ENCODE measurements around the gene ADAMTS6.
"Not testable (repeated sequence)": the region's sequence is repeated elsewhere in the genome, so short reads cannot be mapped to it uniquely, and the experiment has no call there.

Gene ADAMTS6

DNA sequence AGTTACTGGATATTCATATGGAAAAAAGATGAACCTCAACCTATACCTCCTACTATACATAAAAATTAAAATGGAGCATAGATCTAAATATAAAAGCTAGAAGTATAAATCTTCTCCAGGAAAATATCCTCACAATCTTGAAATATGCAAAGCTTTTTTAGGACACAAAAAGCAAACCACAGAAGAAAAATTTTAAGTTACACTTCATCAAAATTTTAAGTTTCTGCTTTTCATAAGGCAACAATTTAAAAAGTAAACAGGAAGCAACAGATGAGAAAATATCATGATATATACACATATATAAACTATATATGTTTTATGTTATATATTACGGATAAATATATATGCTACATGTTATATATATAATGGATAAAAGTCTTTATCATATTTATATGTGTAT is 157.5 kb downstream of the ADAMTS6 start:
- H3K4me1 ChIP-seq (ENCODE audit: insufficient read depth, low read length) = peaks cover 5% of the 10 kb centered on the region
- no peaks in the 10 kb centered on the region for H3K27me3 ChIP-seq (ENCODE audit: control insufficient read depth in 1 of 2, insufficient read depth in 2 of 2, low read length in 2 of 2)
- H3K36me3 ChIP-seq (ENCODE audit: insufficient read depth, low read length) = no peaks in the 10 kb centered on the region
- no peaks in the 10 kb centered on the region for H3K9me3 ChIP-seq (ENCODE audit: low read length)
- H3K9ac ChIP-seq (ENCODE audit: low read length) = no peak overlapping the region
- no peak overlapping the region for H3K4me3 ChIP-seq (ENCODE audit: low read depth in 1 of 2, low read length in 2 of 2)
- no peak overlapping the region for H3K27ac ChIP-seq (ENCODE audit: low read depth, low read length)

DNA sequence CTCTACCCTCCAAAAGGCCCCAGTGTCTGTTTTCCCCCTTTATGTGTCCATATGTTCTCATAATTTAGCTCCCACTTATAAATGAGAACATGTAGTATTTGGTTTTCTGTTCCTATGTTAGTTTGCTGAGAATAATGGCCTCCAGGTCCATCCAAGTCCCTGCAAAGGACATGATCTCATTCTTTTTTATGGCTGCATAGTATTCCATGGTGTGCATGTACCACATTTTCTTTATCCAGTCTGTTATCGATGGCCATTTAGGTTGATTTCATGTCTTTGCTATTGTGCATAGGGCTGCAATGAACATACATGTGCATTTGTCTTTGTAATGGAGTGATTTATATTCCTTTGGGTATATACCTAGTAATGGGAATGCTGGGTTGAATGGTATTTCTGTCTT is 161.0 kb downstream of the ADAMTS6 start:
- not testable (repeated sequence) for H3K27ac ChIP-seq (ENCODE audit: low read depth, low read length); H3K36me3 ChIP-seq (ENCODE audit: insufficient read depth, low read length); H3K9ac ChIP-seq (ENCODE audit: low read length); H3K9me3 ChIP-seq (ENCODE audit: low read length); H3K4me1 ChIP-seq (ENCODE audit: insufficient read depth, low read length); H3K27me3 ChIP-seq (ENCODE audit: control insufficient read depth in 1 of 2, insufficient read depth in 2 of 2, low read length in 2 of 2); H3K4me3 ChIP-seq (ENCODE audit: low read depth in 1 of 2, low read length in 2 of 2)

DNA sequence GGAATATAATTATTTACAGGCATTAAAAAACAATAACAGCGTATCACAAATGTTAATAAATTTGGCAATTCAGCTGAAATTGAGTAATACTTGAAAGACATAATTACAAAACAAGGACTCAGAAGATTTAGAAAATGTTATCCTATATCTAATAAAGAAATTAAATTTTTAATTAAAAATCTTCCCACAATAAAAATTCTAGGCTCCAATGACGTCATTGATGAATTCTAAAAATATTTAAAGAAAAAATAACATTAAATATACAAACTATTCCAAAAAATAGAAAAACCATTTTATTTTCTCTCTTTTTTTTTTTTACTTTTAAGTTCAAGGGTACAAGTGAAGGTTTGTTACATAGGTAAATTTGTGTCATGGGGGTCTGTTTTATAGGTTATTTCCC is 161.5 kb downstream of the ADAMTS6 start:
- H3K4me3 ChIP-seq (ENCODE audit: low read depth in 1 of 2, low read length in 2 of 2) = no peak overlapping the region
- no peaks in the 10 kb centered on the region for H3K27me3 ChIP-seq (ENCODE audit: control insufficient read depth in 1 of 2, insufficient read depth in 2 of 2, low read length in 2 of 2)
- no peaks in the 10 kb centered on the region for H3K36me3 ChIP-seq (ENCODE audit: insufficient read depth, low read length)
- no peaks in the 10 kb centered on the region for H3K4me1 ChIP-seq (ENCODE audit: insufficient read depth, low read length)
- no peaks in the 10 kb centered on the region for H3K9me3 ChIP-seq (ENCODE audit: low read length)
- no peak overlapping the region for H3K9ac ChIP-seq (ENCODE audit: low read length)
- H3K27ac ChIP-seq (ENCODE audit: low read depth, low read length) = no peak overlapping the region

DNA sequence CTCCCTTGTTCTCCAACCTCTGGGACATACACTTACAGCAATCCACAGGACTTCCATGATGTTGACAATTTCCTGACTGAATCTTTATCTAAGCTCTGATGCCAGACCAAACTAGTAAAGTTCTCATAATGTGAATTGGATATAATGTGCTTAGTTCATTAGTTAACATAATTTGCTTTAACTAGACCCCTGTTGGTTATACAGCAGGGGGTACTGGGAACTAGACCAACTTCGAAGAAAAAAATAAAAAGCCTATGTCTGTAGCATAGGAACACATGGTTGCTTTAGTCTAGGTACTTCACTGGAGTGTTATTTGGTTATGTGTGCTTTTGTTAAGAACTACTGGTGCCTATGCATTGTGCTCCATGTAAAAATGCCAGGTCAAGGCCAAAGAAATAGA is 173.8 kb downstream of the ADAMTS6 start:
- Histone ChIP-seq H3K4me3 (ENCODE audit: low read depth in 1 of 2, low read length in 2 of 2) (no peak overlapping the region), H3K27ac (ENCODE audit: low read depth, low read length) (no peak overlapping the region), H3K27me3 (ENCODE audit: control insufficient read depth in 1 of 2, insufficient read depth in 2 of 2, low read length in 2 of 2) (no peaks in the 10 kb centered on the region), H3K9me3 (ENCODE audit: low read length) (no peaks in the 10 kb centered on the region), H3K4me1 (ENCODE audit: insufficient read depth, low read length) (peaks cover 11% of the 10 kb centered on the region), H3K36me3 (ENCODE audit: insufficient read depth, low read length) (no peaks in the 10 kb centered on the region), H3K9ac (ENCODE audit: low read length) (no peak overlapping the region)

DNA sequence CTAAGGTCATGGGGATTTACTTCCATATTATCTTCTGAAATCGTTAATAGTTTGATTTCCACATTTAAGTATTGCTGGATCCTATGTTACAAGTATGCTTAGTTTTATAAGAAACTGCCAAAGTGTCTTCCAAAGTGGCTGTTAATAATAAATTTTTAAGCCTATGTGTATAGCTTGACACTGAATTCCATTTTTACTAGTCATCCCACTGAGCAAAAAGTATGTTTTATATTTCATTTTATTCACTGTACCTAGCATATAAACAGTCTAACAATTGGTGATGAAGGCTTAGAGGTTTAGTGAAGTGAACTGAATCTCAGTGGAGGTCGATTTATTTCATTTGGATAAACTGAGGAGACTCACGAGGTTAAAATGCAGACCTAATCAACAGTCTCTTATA is 174.6 kb downstream of the ADAMTS6 start:
- Histone ChIP-seq H3K4me1 (ENCODE audit: insufficient read depth, low read length) (peaks cover 9% of the 10 kb centered on the region), H3K9me3 (ENCODE audit: low read length) (no peaks in the 10 kb centered on the region), H3K27me3 (ENCODE audit: control insufficient read depth in 1 of 2, insufficient read depth in 2 of 2, low read length in 2 of 2) (no peaks in the 10 kb centered on the region), H3K36me3 (ENCODE audit: insufficient read depth, low read length) (no peaks in the 10 kb centered on the region), H3K9ac (ENCODE audit: low read length) (no peak overlapping the region), H3K4me3 (ENCODE audit: low read depth in 1 of 2, low read length in 2 of 2) (no peak overlapping the region), H3K27ac (ENCODE audit: low read depth, low read length) (no peak overlapping the region)

DNA sequence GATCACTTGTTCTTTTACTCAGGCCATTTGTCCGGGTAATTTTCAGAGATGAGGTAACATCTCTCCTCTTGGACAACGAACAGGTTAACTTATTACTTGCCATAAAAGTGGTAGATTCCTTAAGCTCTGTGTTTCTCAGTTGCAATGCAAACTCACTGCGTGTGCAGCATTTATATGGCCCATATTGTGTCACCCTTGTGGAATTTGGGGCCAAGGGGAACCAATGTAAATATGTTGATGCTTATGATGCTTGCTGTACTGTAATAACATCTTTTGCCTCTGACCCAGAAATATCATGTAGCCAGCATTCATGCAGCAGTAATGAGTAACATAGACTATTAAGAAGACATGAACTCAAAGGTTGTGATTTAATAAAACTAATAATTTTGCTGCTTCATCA is 175.8 kb downstream of the ADAMTS6 start:
- Histone ChIP-seq H3K27ac (ENCODE audit: low read depth, low read length) (no peak overlapping the region), H3K4me3 (ENCODE audit: low read depth in 1 of 2, low read length in 2 of 2) (no peak overlapping the region), H3K36me3 (ENCODE audit: insufficient read depth, low read length) (no peaks in the 10 kb centered on the region), H3K9ac (ENCODE audit: low read length) (no peak overlapping the region), H3K9me3 (ENCODE audit: low read length) (no peaks in the 10 kb centered on the region), H3K4me1 (ENCODE audit: insufficient read depth, low read length) (no peaks in the 10 kb centered on the region), H3K27me3 (ENCODE audit: control insufficient read depth in 1 of 2, insufficient read depth in 2 of 2, low read length in 2 of 2) (no peaks in the 10 kb centered on the region)

DNA sequence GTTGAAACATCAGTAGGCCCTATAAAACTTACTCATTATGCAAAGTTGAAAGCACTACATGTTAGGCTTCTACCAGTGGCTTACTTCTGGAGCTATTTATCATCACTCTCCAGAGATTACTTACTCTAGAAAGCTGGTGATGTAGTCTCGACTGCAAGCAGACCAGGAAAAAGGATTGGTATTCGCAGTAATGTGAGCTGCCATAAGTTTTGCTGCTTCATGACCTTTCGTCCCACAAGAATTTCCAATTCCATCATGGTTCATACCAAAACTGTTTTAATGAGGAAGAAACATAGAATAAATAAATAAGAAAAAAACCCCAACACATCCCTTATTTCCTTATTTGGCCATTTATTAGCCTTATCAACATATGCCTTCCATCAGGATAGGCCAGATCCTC is 181.9 kb downstream of the ADAMTS6 start:
- H3K4me1 ChIP-seq (ENCODE audit: insufficient read depth, low read length) = peaks cover 7% of the 10 kb centered on the region
- no peak overlapping the region for H3K27ac ChIP-seq (ENCODE audit: low read depth, low read length)
- H3K27me3 ChIP-seq (ENCODE audit: control insufficient read depth in 1 of 2, insufficient read depth in 2 of 2, low read length in 2 of 2) = no peaks in the 10 kb centered on the region
- H3K36me3 ChIP-seq (ENCODE audit: insufficient read depth, low read length) = no peaks in the 10 kb centered on the region
- H3K9me3 ChIP-seq (ENCODE audit: low read length) = no peaks in the 10 kb centered on the region
- H3K4me3 ChIP-seq (ENCODE audit: low read depth in 1 of 2, low read length in 2 of 2) = no peak overlapping the region
- no peak overlapping the region for H3K9ac ChIP-seq (ENCODE audit: low read length)

DNA sequence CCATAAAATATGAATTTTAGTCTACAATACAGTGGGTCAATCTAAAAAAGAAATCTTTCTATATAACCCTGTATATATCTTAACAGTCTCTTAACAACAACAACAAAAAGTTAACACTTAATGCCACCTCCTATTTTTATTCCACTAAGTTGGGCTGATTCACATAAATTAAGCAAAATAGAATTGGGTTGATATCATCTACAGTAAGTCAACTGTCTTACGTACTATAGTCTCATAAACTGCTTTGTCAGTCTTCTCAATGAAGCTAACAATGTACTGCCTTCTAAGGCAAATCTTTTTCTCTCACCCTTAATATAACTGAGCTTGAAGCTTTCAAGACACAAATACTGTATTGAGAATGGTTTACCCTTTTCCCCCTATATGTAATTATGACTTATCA is 185.7 kb downstream of the ADAMTS6 start:
- no peaks in the 10 kb centered on the region for H3K9me3 ChIP-seq (ENCODE audit: low read length)
- H3K36me3 ChIP-seq (ENCODE audit: insufficient read depth, low read length) = no peaks in the 10 kb centered on the region
- H3K4me3 ChIP-seq (ENCODE audit: low read depth in 1 of 2, low read length in 2 of 2) = no peak overlapping the region
- no peak overlapping the region for H3K9ac ChIP-seq (ENCODE audit: low read length)
- no peak overlapping the region for H3K27ac ChIP-seq (ENCODE audit: low read depth, low read length)
- H3K27me3 ChIP-seq (ENCODE audit: control insufficient read depth in 1 of 2, insufficient read depth in 2 of 2, low read length in 2 of 2) = no peaks in the 10 kb centered on the region
- peaks cover 7% of the 10 kb centered on the region for H3K4me1 ChIP-seq (ENCODE audit: insufficient read depth, low read length)

DNA sequence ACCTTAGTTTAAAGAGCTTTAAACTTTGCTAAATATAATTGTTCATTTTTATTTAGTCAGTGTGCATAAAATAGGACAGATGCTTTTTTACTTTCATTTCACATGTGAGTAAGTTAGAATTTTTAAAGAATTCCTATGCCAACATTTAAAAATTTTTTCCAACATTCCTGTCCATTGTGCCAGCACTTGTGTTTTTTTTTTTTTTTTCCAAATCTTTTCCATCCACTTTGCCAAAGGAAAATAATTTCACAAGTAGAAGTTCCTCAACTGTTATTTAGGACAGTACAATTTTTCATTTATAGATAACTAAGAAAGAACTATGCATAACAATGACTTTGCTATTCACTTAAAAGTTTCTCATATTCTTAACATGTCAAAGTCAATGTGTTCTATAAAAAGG is 189.5 kb downstream of the ADAMTS6 start:
- H3K4me1 ChIP-seq (ENCODE audit: insufficient read depth, low read length) = peaks cover 1% of the 10 kb centered on the region
- no peaks in the 10 kb centered on the region for H3K27me3 ChIP-seq (ENCODE audit: control insufficient read depth in 1 of 2, insufficient read depth in 2 of 2, low read length in 2 of 2)
- H3K9ac ChIP-seq (ENCODE audit: low read length) = no peak overlapping the region
- H3K36me3 ChIP-seq (ENCODE audit: insufficient read depth, low read length) = no peaks in the 10 kb centered on the region
- no peaks in the 10 kb centered on the region for H3K9me3 ChIP-seq (ENCODE audit: low read length)
- H3K4me3 ChIP-seq (ENCODE audit: low read depth in 1 of 2, low read length in 2 of 2) = no peak overlapping the region
- H3K27ac ChIP-seq (ENCODE audit: low read depth, low read length) = no peak overlapping the region

DNA sequence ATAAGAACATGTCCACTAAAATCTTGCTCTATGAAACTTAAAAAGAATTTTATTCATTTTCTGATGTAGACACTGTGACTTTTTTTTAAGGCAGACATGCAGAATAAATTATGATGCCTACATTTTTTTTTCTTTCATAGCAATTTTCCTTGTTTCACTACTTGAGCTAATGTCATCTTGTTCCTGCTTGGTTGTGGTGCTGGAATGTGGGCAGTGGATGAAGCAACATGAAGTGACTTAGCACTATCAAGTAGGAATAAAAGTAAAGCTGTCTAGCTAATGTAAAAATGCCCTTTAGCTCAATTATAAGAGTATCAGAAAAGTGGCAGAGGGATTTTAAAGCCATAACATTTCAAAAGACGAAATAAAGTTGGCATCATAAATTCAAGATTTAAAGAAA is 191.0 kb downstream of the ADAMTS6 start:
- H3K27me3 ChIP-seq (ENCODE audit: control insufficient read depth in 1 of 2, insufficient read depth in 2 of 2, low read length in 2 of 2) = no peaks in the 10 kb centered on the region
- no peak overlapping the region for H3K27ac ChIP-seq (ENCODE audit: low read depth, low read length)
- no peaks in the 10 kb centered on the region for H3K36me3 ChIP-seq (ENCODE audit: insufficient read depth, low read length)
- H3K4me3 ChIP-seq (ENCODE audit: low read depth in 1 of 2, low read length in 2 of 2) = no peak overlapping the region
- no peaks in the 10 kb centered on the region for H3K9me3 ChIP-seq (ENCODE audit: low read length)
- H3K4me1 ChIP-seq (ENCODE audit: insufficient read depth, low read length) = no peaks in the 10 kb centered on the region
- H3K9ac ChIP-seq (ENCODE audit: low read length) = no peak overlapping the region

DNA sequence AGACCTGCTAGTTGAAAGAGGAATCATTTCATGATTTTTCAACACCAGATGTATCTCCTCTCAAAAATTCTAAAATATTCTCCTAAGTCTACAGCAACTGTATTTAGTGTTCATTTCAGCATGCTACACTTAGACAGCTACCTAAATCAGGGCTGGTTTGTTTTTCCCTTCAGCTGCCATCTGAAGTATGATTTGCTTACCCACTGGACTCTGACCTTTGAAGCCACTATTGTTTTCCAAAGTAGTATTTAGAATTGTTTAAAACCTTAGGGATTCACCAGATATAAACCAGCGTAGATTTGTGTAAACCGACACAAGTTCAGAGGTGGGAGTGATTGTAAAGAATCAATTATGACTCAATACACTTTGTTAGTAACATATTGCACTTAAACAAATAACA is 193.1 kb downstream of the ADAMTS6 start:
- no peak overlapping the region for H3K27ac ChIP-seq (ENCODE audit: low read depth, low read length)
- no peak overlapping the region for H3K4me3 ChIP-seq (ENCODE audit: low read depth in 1 of 2, low read length in 2 of 2)
- H3K36me3 ChIP-seq (ENCODE audit: insufficient read depth, low read length) = no peaks in the 10 kb centered on the region
- H3K27me3 ChIP-seq (ENCODE audit: control insufficient read depth in 1 of 2, insufficient read depth in 2 of 2, low read length in 2 of 2) = no peaks in the 10 kb centered on the region
- H3K4me1 ChIP-seq (ENCODE audit: insufficient read depth, low read length) = no peaks in the 10 kb centered on the region
- no peak overlapping the region for H3K9ac ChIP-seq (ENCODE audit: low read length)
- H3K9me3 ChIP-seq (ENCODE audit: low read length) = no peaks in the 10 kb centered on the region

DNA sequence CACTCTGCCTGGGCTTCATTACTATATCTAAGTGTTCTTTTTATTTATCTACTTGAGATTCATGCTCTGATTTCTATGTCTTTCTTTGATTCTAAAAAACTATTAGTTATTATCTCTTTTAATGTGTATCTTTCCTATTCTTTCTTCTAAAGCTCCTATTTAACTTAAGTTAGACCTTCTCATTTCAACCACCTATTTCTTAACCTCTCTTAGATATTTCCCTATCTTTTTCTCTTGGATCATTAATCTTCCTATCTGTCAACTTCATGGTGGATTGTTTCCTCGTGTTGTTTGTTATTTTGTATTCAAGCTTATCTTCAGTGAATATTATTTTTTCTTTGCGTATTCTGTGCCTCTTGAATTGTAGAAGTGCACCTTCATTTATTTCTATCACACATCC is 202.1 kb downstream of the ADAMTS6 start:
- no peaks in the 10 kb centered on the region for H3K27me3 ChIP-seq (ENCODE audit: control insufficient read depth in 1 of 2, insufficient read depth in 2 of 2, low read length in 2 of 2)
- H3K36me3 ChIP-seq (ENCODE audit: insufficient read depth, low read length) = no peaks in the 10 kb centered on the region
- no peaks in the 10 kb centered on the region for H3K4me1 ChIP-seq (ENCODE audit: insufficient read depth, low read length)
- H3K9me3 ChIP-seq (ENCODE audit: low read length) = no peaks in the 10 kb centered on the region
- H3K4me3 ChIP-seq (ENCODE audit: low read depth in 1 of 2, low read length in 2 of 2) = no peak overlapping the region
- H3K27ac ChIP-seq (ENCODE audit: low read depth, low read length) = no peak overlapping the region
- no peak overlapping the region for H3K9ac ChIP-seq (ENCODE audit: low read length)
